NB4 (cell line): ENCODE measurements around the gene FAR1.
"Not testable (repeated sequence)": the region's sequence is repeated elsewhere in the genome, so short reads cannot be mapped to it uniquely, and the experiment has no call there.

Experiments
- POLR2A ChIP-seq: IDR thresholded peaks from 2 replicates; pipeline ENCODE4 v1.6.1; 2011; ENCODE audit warnings: mild to moderate bottlenecking; ENCODE audit not compliant: insufficient read length; ENCODE audit errors: extremely low read depth
- TF ChIP-seq, protein P1 (sequence below): IDR thresholded peaks from one replicate; pipeline ENCODE4 v1.5.1; 2012; ENCODE audit warnings: low read depth, low read length

- TF ChIP-seq, protein P1, sequence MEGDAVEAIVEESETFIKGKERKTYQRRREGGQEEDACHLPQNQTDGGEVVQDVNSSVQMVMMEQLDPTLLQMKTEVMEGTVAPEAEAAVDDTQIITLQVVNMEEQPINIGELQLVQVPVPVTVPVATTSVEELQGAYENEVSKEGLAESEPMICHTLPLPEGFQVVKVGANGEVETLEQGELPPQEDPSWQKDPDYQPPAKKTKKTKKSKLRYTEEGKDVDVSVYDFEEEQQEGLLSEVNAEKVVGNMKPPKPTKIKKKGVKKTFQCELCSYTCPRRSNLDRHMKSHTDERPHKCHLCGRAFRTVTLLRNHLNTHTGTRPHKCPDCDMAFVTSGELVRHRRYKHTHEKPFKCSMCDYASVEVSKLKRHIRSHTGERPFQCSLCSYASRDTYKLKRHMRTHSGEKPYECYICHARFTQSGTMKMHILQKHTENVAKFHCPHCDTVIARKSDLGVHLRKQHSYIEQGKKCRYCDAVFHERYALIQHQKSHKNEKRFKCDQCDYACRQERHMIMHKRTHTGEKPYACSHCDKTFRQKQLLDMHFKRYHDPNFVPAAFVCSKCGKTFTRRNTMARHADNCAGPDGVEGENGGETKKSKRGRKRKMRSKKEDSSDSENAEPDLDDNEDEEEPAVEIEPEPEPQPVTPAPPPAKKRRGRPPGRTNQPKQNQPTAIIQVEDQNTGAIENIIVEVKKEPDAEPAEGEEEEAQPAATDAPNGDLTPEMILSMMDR = not testable (repeated sequence)
- not testable (repeated sequence) for TF ChIP-seq POLR2A
Observed at GRCh38 chr11:13626818-13627217, 41.6 kb upstream of the FAR1 start.
